ENCODE measurements around the gene ARID1B.

GRCh38 chr6:157240059-157240959 lies 463.1 kb downstream of the ARID1B start:
- no peak for TF ChIP-seq EZH2 (conservative IDR thresholded peaks at IDR 0.05; ENCODE audit: low read depth, low read length)
- no peak for TF ChIP-seq ZNF317 (CRISPR knock-in tag; IDR thresholded peaks at IDR 0.05)
